PC-3 (cell line): ENCODE results near the gene SLC7A4. TPM values are rescaled to one million over a fixed set of nuclear protein-coding genes. Genes with fewer than 3 reads are reported as not detected.

Experiments used
- ATAC-seq: fragments of 200-7000 bp; cut with Tn5 transposase; 2 replicates; pipeline ENCODE4 v1.9.1; 2020; ENCODE audit warnings: mild to moderate bottlenecking, moderate library complexity
- BruUV-seq: library from RNA; stranded (reverse); fragments of 400-500 nt; replicated peaks from 2 replicates; lab custom pipeline; 2021; lab: Mats Ljungman, UMichigan
- CTCF ChIA-PET: fragments of 300-600 bp; sonication (Branson Sonifier 250); formaldehyde crosslinking; loops from one replicate; lab custom pipeline; 2022; ENCODE audit warnings: antibody characterized with exemption; lab: Charles Lee
- POLR2A ChIA-PET: fragments of 300-600 bp; sonication (Branson Sonifier 250); formaldehyde crosslinking; loops from one replicate; lab custom pipeline; 2022; ENCODE audit warnings: antibody characterized with exemption; ENCODE audit not compliant: unreplicated experiment; lab: Charles Lee
- DNase-seq: peaks from one replicate; pipeline ENCODE4 v3.0.0-alpha.2; 2015
- H2AFZ ChIP-seq: fragments of 300-600 bp; sonication (generic); 2 replicates; pipeline ENCODE4 v1.6.0; 2016; ENCODE audit warnings: antibody characterized with exemption, low read length
- H3F3A ChIP-seq: fragments of 300-600 bp; sonication (generic); one replicate; pipeline ENCODE4 v1.6.0; 2017; ENCODE audit warnings: antibody characterized with exemption, low read length, control low read depth, mild to moderate bottlenecking; ENCODE audit not compliant: unreplicated experiment
- H3K27ac ChIP-seq: fragments of 300-600 bp; sonication (generic); 2 replicates; pipeline ENCODE4 v1.5.1; 2016; ENCODE audit warnings: mild to moderate bottlenecking, low read length
- H3K27me3 ChIP-seq: fragments of 300-600 bp; sonication (generic); 2 replicates; pipeline ENCODE4 v1.6.1; 2016; ENCODE audit warnings: low read length, mixed read lengths
- H3K36me3 ChIP-seq: fragments of 300-600 bp; sonication (generic); 2 replicates; pipeline ENCODE4 v1.6.1; 2016; ENCODE audit warnings: low read depth, mixed run types, low read length, mixed read lengths
- H3K4me1 ChIP-seq: fragments of 300-600 bp; sonication (generic); 2 replicates; pipeline ENCODE4 v1.5.1; 2016; ENCODE audit warnings: low read length; ENCODE audit not compliant: insufficient read depth
- H3K4me2 ChIP-seq: fragments of 300-600 bp; sonication (generic); 2 replicates; pipeline ENCODE4 v1.6.0; 2016; ENCODE audit warnings: low read length
- H3K4me3 ChIP-seq: fragments of 300-600 bp; sonication (generic); 2 replicates; pipeline ENCODE4 v1.5.1; 2016; ENCODE audit warnings: mild to moderate bottlenecking, low read length, mixed read lengths
- H3K79me2 ChIP-seq: fragments of 300-600 bp; sonication (generic); 2 replicates; pipeline ENCODE4 v1.6.1; 2017; ENCODE audit warnings: low read length, mixed read lengths
- H3K9ac ChIP-seq: fragments of 300-600 bp; sonication (generic); 2 replicates; pipeline ENCODE4 v1.6.0; 2016; ENCODE audit warnings: mild to moderate bottlenecking, low read length
- H3K9me2 ChIP-seq: fragments of 300-600 bp; sonication (generic); replicated peaks from 2 replicates; pipeline ENCODE4 v1.6.1; 2016; ENCODE audit warnings: mixed run types, low read length, mixed read lengths
- H3K9me3 ChIP-seq: fragments of 300-600 bp; sonication (generic); 2 replicates; pipeline ENCODE4 v1.6.1; 2016; ENCODE audit warnings: low read length, mixed read lengths
- H4K20me1 ChIP-seq: fragments of 300-600 bp; sonication (generic); 2 replicates; pipeline ENCODE4 v1.6.1; 2016; ENCODE audit warnings: low read length, mixed read lengths
- EZH2 ChIP-seq: fragments of 300-600 bp; sonication (generic); IDR thresholded peaks from one replicate; pipeline ENCODE4 v1.6.1; 2017; ENCODE audit warnings: antibody characterized with exemption, mild to moderate bottlenecking, low read length; ENCODE audit not compliant: unreplicated experiment
- EZH2phosphoT487 ChIP-seq: fragments of 300-600 bp; sonication (generic); IDR thresholded peaks from 2 replicates; pipeline ENCODE4 v1.6.1; 2018; ENCODE audit warnings: mild to moderate bottlenecking, antibody characterized with exemption, low read length, borderline replicate concordance
- intact Hi-C: fragments of 100-400 bp; cut with micrococcal nuclease; formaldehyde crosslinking; loops from 2 replicates; pipeline ENCODE4 v1.9.0; 2023
- total RNA-seq: library from RNA; depleted of rRNA; stranded (reverse); fragments of >200 nt; gene quantifications from 2 replicates; pipeline ENCODE4 v1.2.3, GENCODE V29; 2014
- TF ChIP-seq, protein P1 (sequence below): fragments of 300-600 bp; sonication (generic); conservative IDR thresholded peaks from 2 replicates; pipeline ENCODE4 v1.5.1; 2017; ENCODE audit warnings: antibody characterized with exemption, low read depth, mild to moderate bottlenecking, low read length

SLC7A4 gene
- total RNA-seq, 1 experiment from 2014 or later = not detected

DNA sequence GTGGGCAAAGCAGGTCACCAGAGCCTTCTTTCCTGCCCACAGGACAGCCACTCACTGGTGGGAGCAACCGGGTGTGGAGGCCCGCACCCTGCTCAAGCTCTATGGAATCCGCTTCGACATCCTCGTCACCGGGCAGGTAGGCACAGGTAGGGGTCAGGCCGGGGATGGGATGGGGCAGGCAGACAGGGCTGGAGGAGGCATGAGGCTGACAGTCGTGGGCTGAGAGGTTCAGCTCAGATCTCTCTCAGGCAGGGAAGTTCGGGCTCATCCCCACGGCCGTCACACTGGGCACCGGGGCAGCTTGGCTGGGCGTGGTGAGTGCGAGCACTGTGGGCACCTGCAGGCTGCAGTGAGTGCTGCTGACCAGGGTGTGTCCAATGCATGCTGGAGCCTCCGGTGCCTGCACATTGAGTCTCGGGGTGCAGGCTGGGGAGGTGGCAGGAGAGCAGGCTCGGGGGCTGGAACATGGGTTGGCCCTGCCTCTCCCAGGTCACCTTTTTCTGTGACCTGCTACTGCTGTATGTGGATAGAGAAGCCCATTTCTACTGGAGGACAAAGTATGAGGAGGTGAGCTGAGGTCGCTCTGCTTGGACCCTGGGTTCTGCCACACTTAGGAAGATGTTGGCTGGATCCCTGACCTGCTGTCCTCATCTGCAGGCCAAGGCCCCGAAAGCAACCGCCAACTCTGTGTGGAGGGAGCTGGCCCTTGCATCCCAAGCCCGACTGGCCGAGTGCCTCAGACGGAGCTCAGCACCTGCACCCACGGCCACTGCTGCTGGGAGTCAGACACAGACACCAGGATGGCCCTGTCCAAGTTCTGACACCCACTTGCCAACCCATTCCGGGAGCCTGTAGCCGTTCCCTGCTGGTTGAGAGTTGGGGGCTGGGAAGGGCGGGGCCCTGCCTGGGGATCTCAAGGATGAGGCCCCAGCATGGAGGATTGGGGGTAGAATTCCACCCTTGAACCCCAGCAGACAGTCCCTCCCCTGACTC, 6.3 kb downstream of the SLC7A4 start:
- Histone ChIP-seq H3K4me2 (no peak overlapping the region), H3K4me3 (no peak overlapping the region), H3K27me3 (no peaks in the 10 kb centered on the region), H3K9ac (no peak overlapping the region), H3K27ac (no peak overlapping the region), H4K20me1 (no peaks in the 10 kb centered on the region), H2AFZ (no peak overlapping the region), H3K79me2 (no peaks in the 10 kb centered on the region), H3K36me3 (no peaks in the 10 kb centered on the region), H3F3A (no peaks in the 10 kb centered on the region), H3K4me1 (no peaks in the 10 kb centered on the region), H3K9me3 (no peaks in the 10 kb centered on the region), H3K9me2 (no peaks in the 10 kb centered on the region)
- TF ChIP-seq EZH2phosphoT487 = no peak
- no peak for TF ChIP-seq EZH2
- TF ChIP-seq, protein P1, sequence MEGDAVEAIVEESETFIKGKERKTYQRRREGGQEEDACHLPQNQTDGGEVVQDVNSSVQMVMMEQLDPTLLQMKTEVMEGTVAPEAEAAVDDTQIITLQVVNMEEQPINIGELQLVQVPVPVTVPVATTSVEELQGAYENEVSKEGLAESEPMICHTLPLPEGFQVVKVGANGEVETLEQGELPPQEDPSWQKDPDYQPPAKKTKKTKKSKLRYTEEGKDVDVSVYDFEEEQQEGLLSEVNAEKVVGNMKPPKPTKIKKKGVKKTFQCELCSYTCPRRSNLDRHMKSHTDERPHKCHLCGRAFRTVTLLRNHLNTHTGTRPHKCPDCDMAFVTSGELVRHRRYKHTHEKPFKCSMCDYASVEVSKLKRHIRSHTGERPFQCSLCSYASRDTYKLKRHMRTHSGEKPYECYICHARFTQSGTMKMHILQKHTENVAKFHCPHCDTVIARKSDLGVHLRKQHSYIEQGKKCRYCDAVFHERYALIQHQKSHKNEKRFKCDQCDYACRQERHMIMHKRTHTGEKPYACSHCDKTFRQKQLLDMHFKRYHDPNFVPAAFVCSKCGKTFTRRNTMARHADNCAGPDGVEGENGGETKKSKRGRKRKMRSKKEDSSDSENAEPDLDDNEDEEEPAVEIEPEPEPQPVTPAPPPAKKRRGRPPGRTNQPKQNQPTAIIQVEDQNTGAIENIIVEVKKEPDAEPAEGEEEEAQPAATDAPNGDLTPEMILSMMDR = no peak
- CTCF ChIA-PET = no interaction called here
- POLR2A ChIA-PET = no interaction called here
- no TSS peak for BruUV-seq
- DNase-seq (no peak), ATAC-seq (no peak)
- intact Hi-C loops = no loop called here

DNA sequence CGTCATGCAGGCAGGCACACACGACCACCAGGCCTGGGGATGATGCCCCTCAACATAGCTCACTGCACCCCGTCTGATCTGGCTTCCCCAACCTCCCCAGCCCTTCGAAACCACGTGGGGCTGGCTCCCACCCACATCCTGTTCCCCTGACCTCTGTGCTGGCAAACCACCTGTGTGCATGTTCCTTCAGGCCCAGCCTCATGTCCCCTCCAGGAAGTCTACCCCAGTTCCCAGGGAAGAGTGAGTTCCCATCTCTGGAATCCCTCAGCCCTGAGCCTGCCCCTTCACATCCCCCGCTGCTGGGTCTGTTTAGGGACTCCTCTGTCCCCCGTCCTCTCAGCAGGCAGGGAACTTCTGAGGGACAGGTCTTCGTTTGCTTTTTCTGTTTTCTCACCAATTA, 7.1 kb downstream of the SLC7A4 start:
- H3K79me2 ChIP-seq = no peaks in the 10 kb centered on the region
- intact Hi-C loops = no loop called here
- no peak overlapping the region for H3K9ac ChIP-seq
- H3K4me3 ChIP-seq = no peak overlapping the region
- H3K27ac ChIP-seq = no peak overlapping the region
- H3F3A ChIP-seq = no peaks in the 10 kb centered on the region
- no peaks in the 10 kb centered on the region for H3K4me1 ChIP-seq
- H3K4me2 ChIP-seq = no peak overlapping the region
- no peaks in the 10 kb centered on the region for H3K27me3 ChIP-seq
- H3K9me2 ChIP-seq = no peaks in the 10 kb centered on the region
- H2AFZ ChIP-seq = no peak overlapping the region
- H3K9me3 ChIP-seq = no peaks in the 10 kb centered on the region
- TF ChIP-seq, protein P1 = no peak
- no peak for TF ChIP-seq EZH2
- TF ChIP-seq EZH2phosphoT487 = no peak
- no peaks in the 10 kb centered on the region for H3K36me3 ChIP-seq
- DNase-seq (no peak), ATAC-seq (no peak)
- ChIA-PET POLR2A (no interaction called here), CTCF (no interaction called here)
- no TSS peak for BruUV-seq
- no peaks in the 10 kb centered on the region for H4K20me1 ChIP-seq
